ENCODE measurements around the gene RASAL2. TPM values are rescaled to one million over a fixed set of nuclear protein-coding genes. Genes with fewer than 3 reads are reported as not detected.

RASAL2 gene
- total and polyA plus RNA-seq, 2 experiments from 2014 or later = 16.0 to 42.2 TPM

- ATAC-seq = no peak
- H3K79me2 ChIP-seq (replicated peaks; ENCODE audit: insufficient read depth) = peaks cover 60% of the 10 kb centered on the region
Observed at GRCh38 chr1:178339834-178340233, 245.9 kb downstream of the RASAL2 start.

More at GRCh38 chr1:178339834-178340233, 245.9 kb downstream of the RASAL2 start:
- Mint-ChIP-seq H3K27me3 (ENCODE audit: insufficient read depth, low read depth, poor library complexity) (no peaks in the 10 kb centered on the region), H3K4me1 (peaks cover 50% of the 10 kb centered on the region), H3K27ac (no peak overlapping the region), H3K36me3 (ENCODE audit: low read depth) (no peaks in the 10 kb centered on the region), H3K9me3 (no peaks in the 10 kb centered on the region), H3K4me3 (no peak overlapping the region)
- Histone ChIP-seq H4K20me1 (replicated peaks; ENCODE audit: insufficient read depth) (no peaks in the 10 kb centered on the region), H3K4me1 (ENCODE audit: insufficient read depth) (peaks cover 30% of the 10 kb centered on the region), H3K27me3 (ENCODE audit: insufficient read depth) (no peaks in the 10 kb centered on the region), H3F3A (replicated peaks; ENCODE audit: low read depth) (no peaks in the 10 kb centered on the region), H2AFZ (no peak overlapping the region), H3K36me3 (ENCODE audit: insufficient read depth) (no peaks in the 10 kb centered on the region), H3K9me2 (ENCODE audit: insufficient read depth) (no peaks in the 10 kb centered on the region), H3K4me3 (no peak overlapping the region), H3K4me2 (no peak overlapping the region), H3K27ac (ENCODE audit: low read depth) (no peak overlapping the region)
- DNase-seq (ENCODE audit: low spot score) = no peak
- TF ChIP-seq CREB1 (CRISPR knock-in tag; IDR thresholded peaks at IDR 0.05; ENCODE audit: low read depth) (no peak), JUNB (IDR thresholded peaks at IDR 0.05; ENCODE audit: unreplicated experiment) (no peak), ZNF331 (CRISPR knock-in tag; IDR thresholded peaks at IDR 0.05; ENCODE audit: low read depth) (no peak), EZH2phosphoT487 (IDR thresholded peaks at IDR 0.05; ENCODE audit: unreplicated experiment) (no peak), POLR2AphosphoS5 (IDR thresholded peaks at IDR 0.05; ENCODE audit: low read depth) (no peak), STAT1 (IDR thresholded peaks at IDR 0.05; ENCODE audit: unreplicated experiment) (no peak), ETS1 (IDR thresholded peaks at IDR 0.05) (no peak), REST (IDR thresholded peaks at IDR 0.05; ENCODE audit: unreplicated experiment) (no peak), NANOG (IDR thresholded peaks at IDR 0.05; ENCODE audit: borderline replicate concordance) (no peak), ZNF114 (CRISPR knock-in tag; IDR thresholded peaks at IDR 0.05) (no peak), ZNF462 (CRISPR knock-in tag; IDR thresholded peaks at IDR 0.05) (no peak)

Measured in GM23338 (cell line).